HG03565 (cell line): ENCODE results near the gene ICAM2.

Experiments used
- ATAC-seq: cut with Tn5 transposase; IDR thresholded peaks from one replicate; pipeline ENCODE4 v1.9.1; 2021; ENCODE audit warnings: mild to moderate bottlenecking, moderate library complexity; ENCODE audit not compliant: unreplicated experiment

ICAM2 gene

DNA sequence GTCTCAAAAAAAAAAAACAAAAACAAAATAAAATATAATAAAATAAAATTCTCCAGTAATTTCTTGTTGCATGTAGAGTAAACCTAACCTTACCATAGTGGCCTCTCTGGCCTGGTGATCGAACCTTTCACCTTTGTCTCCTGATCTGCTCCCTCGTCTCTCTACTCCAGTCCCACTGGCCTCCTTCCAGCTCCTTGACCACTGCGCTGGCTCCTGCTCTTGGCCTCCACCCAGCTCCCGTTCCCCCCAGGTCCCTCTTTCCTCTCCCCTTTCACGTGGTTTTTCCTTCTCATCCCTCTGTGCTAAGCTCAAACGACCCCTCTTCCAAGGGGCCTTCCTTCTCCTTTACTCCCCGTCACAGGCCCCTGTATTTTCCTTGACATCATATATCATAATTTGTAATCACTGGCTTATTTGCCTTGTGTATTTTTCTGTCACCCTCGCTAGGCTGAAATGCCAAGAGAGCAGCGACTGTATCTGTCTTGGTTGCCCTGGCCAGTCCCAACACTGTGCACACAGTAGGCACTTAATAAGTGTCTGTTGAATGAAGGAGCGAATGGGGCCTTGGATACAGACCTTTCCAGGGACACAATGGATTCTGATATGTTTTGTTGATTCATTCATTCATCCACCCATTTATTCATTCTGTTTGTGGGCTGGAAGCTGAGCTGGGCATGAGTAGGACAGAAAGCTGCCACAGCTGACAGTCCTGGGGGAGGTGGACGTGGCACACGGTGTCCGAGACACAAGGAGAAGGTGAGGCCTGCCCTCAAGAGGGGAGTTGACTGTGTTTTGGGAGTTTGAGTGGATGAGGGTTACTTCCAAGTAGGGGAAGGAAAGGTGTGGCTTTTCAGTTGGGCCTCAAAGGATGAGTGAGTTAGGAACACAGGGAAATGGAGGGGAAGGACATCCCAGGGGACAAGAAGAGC lies 41.9 kb downstream of the ICAM2 start:
- ATAC-seq = no peak

DNA sequence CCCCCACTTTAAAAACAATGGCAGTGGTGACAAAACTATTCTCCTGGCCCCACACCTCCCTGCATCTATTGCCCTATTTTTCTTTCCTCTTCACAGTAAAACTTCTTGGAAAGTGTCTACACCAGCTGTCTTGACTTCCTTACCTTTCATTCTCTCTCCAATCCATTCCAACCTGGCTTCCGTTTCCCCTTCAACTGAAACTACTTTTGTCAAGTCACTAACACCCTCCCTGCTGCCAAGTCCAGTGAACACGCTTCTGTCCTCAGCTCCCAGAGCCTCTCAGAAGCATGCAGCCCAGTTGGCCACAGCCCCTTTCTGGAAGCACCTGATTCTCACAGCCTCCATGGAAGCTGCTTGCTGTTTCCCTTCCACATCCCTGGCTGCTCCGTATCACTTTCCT lies 43.7 kb downstream of the ICAM2 start:
- no peak for ATAC-seq

DNA sequence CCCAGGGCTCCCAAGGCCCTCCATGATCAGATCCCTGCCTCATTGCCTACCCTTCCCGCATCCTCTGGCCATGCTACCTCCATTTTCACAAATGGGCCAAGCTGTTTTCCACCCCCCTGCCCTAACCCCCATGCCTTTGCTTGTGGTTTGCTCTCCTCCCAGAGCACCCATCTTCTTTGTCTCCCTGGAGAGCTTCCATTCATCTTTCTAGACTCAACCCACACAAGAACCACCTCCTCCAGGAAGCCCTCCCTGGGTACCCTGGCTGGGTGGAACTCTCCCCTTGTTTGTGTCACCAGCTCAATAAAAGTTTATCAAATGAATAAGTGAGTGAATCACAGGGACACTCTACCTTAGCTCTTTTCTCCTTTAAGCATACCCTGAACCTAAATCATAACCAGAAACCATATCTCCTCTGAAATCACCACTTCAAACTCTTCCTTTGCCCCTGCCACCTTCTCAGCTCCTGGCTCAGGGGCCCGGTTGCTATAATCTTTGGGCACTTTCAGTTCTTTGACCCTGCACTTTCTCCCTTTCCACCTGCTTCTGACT lies 44.8 kb downstream of the ICAM2 start:
- ATAC-seq = no peak

DNA sequence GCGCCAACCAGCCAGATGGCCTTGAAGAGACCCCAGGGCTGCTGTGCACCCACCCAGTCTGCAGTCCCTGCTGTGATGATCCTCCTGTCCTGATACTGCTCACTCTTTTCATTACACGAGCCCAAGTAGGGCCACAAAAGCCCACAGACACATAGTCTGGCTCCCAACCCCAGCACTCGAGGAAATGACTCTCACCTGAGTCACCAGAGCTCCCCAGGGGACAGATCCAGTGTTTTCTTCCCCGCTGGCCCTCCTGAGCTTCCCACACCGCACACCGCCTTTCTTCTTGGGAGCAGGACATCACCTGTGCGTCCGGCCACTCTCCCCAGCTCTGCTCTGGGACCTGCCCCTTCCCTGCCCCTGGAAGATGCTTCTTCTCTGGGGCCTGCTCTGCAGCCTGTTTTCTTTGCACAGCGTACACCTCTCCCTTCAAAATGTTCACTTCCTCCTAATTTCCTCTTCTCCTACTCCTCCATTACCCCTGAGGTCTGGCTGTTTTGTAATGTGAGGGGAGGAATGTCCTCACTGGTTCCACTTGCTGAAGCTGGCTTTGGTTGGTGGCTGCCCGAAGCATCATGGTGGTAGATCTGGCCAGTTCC lies 45.7 kb downstream of the ICAM2 start:
- ATAC-seq = no peak

DNA sequence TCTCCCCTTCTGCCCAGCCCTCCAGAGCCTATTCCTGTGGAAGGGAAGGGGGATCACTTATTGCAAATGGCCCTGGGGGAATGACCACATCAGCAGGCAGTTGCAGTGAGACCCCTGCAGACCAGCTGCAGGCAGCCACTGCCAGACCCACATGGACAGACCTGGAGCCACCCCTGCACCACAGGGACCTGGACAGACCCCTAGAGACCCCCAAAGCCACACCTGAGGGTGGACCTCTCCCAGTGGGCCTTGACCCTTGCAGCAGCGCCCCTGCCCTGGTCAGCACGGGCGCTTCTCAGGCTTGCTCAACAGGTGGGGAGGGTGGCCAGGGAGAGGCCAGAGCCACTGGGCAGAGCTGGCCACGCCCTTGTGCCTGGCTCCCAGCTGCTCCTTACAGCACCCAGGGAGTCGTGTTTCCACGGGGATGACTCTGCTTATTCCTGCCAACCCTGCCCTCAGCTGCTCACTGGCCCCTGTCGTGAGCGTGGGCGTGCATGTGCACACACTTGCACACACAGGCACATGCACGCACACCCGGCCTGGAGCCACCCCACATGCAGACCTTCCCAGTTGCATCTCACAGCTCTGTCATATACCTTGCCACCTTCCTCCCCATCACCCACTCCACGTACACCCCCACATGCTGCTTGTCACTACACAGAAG lies 46.4 kb downstream of the ICAM2 start:
- no peak for ATAC-seq

DNA sequence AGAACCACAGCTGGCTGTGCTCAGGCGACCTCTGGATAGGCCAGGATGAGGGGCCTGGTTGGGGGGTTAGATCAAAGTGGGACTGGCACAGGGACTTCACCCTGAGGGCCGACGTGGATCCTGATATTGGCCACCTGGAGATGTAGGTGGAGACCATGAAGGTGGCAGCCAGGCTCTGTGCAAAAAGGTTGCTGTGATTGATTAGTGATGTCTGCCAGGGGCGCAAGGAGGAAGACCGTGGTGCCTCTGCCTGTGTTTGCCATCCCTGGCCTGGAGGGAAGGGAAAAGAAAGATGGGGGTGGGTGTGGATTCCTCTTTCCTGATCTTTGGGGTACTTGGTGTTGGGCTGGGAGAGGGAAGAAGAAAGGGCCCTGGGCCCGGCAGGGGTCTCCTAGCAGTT lies 47.2 kb downstream of the ICAM2 start:
- ATAC-seq = no peak

DNA sequence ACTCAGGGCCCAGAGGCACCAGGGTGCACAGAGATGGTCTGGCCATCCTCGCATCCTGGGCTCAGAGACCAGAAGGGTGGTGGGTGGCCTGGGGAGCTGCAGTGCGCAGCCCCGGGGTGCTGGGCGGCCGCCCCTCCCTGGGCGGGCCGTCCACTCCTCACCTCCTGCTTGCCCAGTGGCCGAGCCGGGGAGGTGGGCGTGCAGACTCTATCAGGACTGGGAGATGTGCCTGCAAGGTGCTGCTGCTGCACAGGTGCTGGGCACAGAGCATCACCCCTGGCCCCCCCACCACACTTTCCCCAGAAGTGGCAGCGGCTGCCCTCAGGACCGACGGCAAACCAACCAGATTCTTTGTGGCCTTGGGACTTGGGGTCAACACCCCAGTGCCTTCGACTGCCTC lies 47.6 kb downstream of the ICAM2 start, which contains the start of gene SCN4A:
Gene SCN4A, minus strand, starts transcription at position 123 of the 400 bp plus-strand sequence. Its CDS starts 77 bp downstream, at position 46.
- no peak for ATAC-seq

DNA sequence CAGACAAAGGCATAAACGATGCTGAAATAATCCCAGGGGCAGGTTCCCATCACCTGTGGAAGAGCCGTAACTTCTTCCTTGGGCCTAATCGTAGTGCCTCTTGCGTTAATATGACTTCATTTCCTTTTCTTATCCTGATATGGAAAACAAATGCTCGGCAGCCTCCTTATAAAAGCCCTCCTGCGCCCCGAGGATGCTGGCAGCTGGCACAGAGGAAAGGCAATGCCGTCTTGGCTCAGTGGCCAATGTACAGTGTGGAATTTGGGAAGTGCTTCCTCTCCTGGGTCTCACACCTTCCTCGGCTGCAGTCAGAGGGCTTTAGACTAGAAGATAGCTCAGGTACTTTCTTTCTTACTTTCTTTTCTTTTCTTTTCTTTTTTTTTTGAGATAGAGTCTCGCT lies 51.2 kb downstream of the ICAM2 start:
- no peak for ATAC-seq

DNA sequence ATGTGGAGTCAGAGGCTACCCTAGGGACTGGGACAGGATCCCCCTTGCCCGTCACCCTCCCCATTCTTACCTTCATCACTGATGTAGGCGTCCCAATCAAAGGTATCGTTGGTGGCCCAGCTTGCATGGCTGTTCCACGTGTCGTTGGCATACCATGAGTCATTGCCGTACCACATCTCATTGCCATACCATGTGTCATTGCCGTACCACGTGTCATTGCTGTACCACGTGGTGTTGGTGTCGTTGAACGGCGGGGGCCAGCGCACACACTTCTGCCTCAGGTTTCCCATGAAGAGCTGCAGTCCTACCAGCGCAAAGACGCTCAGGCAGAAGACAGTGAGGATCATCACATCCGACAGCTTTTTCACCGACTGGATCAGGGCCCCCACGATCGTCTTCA lies 52.5 kb downstream of the ICAM2 start:
- ATAC-seq = no peak

DNA sequence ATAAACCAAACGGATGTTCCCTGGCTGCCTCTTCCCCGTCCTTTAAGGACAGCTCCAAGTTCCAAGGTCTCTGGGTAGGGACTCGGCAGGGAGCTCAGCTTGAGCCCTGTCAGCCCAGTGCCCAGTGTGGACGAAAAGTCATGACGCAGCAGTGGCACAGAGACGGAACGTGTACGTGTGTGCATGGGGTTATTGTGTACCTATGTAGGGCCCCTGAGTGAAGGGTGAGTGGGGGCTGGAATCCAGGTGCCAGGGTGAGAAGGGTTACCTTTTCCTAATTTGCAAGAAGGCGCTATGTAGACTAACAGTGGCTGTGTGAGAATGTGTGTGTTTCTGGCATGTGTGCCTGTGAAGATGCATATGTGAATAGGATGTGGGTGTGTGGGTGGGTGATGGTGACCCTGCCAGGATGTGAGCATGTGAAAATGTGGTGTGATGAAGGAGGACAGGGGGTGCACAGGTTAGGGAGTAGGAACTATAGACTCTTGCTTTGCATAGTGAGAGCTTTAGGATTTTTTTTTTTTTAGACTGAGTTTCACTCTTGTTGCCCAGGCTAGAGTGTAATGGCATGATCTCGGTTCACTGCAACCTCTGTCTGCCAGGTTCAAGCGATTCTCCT lies 53.7 kb downstream of the ICAM2 start:
- ATAC-seq = no peak

DNA sequence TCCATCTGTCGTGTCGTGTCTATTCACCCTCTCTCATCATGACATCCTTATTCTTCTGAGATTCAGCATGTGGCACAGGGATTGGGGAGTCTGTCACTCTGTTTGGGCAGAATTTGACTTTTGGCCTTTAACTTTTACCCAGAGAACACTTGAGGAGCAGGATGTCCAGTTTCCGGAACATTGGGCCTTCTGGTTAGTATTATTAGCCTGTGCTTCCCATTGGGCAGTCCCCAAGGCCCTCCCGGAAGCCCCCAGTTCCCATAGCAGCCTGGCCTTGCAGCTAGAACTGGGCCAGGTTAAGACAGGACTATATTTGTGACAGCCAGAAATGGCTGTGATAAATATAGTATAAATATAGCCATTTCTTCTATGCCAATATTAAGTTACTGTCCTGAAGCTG lies 57.3 kb downstream of the ICAM2 start:
- ATAC-seq = no peak

DNA sequence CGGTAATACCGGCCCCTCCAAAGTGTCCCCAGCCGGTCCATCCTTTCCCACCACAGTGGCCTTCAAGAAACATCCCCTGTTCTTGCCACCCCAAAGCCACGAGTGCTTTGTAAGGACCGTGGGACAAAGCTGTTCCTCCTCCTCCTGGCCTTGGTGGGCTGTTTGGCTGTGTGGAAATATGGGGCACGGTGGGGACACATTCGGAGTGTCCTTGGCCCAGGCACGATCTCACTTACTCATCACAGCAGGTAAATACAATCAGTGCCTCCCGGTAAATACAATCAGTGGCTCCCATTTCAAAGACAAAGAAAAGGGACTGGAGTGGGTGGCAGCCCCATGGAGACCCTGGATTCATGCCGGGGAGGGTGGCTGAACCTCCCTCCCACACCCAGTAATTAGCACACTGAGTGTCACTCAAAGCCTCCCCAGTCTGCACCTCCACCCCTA lies 58.1 kb downstream of the ICAM2 start:
- no peak for ATAC-seq

DNA sequence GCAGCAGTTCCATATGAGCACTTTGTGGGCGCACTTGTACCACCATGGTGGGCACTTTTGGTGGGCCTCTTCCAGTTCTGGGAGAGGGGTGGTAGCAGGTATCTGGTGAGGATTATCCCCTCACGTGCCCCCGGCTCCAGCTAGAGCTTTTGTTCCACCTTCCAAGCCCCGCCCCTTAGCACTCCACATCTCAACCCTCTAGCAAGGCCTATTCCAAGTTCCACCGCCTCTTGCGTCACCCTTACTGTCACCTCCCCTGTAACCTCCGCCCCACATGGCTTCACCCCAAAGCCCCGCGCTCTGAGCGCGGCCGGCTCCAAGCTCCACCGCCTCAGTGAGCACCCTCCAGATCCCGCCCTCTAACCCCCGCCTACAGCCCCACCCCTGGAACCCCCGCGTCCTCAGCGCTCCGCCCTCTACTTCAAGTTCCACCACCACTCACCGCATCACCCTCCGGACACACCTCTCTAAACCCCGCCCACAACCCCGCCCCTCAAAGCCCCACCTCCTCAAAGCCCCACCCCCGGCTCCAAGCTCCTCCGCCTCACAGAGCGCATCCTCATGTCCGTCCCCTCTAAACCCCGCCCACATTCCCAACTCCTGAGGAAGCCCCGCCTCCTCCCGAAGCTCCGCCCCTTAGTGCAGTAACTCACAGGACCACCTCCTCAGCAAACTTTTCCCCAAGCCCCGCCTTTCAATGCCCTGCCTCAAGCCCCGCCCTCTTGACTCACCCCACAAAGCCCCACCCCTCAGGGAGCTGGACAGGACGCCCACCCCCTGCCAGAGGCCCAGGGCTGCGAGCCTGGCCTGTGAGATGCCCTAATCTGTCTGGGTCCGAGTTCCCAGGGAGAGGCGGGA lies 58.8 kb downstream of the ICAM2 start:
- no peak for ATAC-seq

DNA sequence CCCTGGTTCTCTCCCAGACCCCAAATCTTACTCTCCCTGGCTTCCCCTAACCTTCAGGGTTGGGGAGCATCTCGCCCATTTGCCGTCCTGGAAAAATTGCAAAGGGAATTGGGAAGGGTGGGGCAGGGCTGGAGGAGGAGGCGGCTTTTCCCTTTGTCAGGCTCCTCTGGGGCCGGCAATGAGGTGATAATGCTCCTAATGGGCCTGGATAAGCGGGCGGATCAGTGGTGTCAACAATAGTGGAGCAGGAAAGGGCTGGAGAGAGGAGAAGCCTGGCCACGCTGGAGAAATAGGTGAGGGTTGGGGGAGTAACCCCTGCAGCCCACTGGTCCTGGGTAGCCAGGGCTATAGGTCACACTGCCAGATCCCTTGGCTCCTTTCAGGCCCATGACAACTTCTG lies 60.0 kb downstream of the ICAM2 start:
- ATAC-seq = no peak

DNA sequence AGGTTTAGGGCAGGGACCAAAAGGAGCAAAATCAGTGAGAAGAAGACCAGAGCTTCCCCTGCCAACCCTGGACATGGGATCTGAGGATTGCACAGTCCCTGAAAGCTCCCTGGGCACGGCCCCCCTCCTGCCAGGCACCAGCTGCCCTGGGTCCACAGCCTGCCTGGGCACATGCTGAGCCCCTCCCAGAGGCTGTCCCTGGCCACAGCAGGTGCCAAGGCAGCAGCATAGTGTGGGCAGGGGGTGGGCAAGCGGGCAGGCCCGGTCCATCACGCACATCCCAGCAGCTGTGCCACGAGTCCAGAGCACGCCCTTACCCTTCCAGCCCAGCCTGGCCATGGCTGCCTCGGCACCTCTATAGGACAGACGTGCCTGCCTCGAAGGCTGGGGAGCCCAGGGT lies 60.4 kb downstream of the ICAM2 start:
- no peak for ATAC-seq

DNA sequence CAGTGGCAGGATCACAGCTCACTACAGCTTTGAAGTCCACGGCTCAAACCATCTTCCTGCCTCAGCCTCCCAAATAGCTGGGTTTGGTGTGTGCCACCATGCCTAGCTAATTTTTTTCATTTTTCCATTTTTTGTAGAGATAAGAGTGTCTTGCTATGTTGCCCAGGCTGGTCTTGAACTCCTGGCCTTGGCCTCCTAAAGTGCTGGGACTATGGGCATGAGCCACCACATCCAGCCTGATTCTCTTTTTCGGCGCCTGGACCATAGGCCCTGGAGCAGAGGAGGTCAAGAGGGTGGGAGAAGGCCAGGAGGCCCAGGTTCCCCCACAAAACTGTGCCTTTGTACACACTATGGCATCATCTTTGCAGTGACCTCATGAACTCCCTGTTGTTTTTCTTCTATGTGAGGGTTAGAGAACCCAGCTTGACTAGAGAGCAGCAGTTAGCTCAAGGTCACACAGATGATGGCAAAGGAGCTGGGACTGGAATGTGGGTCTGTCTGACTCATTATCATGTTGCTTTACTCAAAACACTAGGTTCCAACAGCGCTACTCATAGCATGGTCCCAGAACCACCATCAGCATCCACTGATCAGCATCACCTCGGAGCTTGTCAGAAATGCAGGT lies 64.0 kb downstream of the ICAM2 start:
- no peak for ATAC-seq

DNA sequence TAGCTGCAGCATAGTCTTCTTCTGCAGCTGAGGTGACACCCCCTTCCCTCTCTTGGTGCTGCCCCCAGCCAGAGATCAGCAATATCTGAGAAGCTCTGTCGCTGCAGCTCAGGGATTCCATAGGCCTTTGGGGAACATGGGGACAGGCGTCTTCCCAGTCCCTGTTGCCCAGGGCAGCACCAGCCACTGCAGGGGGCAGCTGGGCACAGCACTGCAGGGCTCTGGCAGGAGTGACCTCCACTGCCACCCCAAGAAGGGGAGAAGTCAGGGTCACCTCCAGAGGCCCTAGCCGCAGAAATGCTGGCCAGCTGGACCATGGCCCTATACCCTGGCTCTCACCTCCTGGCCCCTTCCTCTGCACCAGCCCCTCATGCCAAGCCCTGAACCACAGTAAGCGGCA lies 64.6 kb downstream of the ICAM2 start:
- ATAC-seq = no peak

DNA sequence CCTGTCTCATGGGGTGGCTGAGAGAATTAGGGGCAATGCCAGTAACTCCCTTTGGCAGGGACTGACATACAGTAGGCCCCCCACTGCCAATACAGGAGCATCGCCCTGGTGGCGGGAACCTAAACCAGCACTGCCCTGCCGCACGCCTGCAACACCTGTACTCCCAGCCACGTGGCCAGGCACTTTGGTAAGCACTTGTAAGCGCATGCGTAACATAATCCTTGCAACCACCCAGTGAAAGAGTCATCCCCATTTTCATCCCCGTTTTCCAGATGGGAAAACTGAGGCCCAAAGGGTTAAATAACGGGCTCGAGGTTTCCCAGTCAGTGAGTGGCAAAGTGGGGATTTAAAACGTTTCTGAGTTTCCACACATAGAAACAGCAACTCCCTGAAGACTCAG lies 65.2 kb downstream of the ICAM2 start:
- no peak for ATAC-seq

DNA sequence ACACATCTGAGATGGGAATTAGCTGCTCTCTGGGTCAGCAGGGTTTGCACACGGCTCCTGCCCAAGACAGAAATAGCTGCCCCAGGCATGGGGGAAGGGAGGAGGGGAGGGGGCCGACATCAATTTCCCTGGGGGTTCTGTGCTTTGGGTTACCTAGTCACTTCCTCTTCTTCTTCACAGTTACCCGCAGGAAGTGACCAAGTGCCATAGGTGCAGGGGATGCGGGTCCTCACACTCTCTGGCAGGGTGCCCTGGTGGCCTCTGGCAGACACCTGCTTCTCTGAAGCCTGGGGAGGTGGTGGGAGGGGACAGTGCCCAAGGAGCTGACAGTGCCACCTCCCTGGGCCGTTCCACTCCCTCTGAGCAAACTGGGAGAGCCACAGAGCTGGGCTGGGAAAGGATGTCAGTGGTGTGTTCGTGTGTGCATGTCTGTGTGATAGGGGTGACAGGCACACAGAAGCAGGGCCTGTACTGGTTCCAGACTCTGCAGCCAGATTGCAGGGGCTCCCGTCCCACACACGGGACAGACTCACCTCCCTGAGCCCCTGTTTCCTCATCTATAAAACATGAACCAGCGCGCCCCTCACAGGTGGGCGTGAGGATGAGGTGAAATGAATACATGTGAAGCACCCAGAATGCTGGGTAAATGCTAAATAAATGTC lies 65.9 kb downstream of the ICAM2 start:
- no peak for ATAC-seq
